NT2/D1 (cell line): ENCODE data around the gene AGPAT4.
"Not testable (repeated sequence)": the region's sequence is repeated elsewhere in the genome, so short reads cannot be mapped to it uniquely, and the experiment has no call there.

ENCODE experiments used
- DNase-seq: peaks from one replicate; pipeline ENCODE4 v3.0.0-alpha.2; 2011; ENCODE audit warnings: low read depth, low spot score
- H3K27me3 ChIP-seq: 2 replicates; pipeline ENCODE4 v1.6.0; 2011; ENCODE audit warnings: mild to moderate bottlenecking; ENCODE audit not compliant: insufficient read length, insufficient read depth
- H3K36me3 ChIP-seq: 2 replicates; pipeline ENCODE4 v1.6.1; 2011; ENCODE audit warnings: mild to moderate bottlenecking, low read length, mixed read lengths; ENCODE audit not compliant: insufficient read depth, insufficient read length
- H3K4me1 ChIP-seq: 2 replicates; pipeline ENCODE4 v1.5.1; 2011; ENCODE audit not compliant: insufficient read depth, insufficient read length
- H3K4me3 ChIP-seq: 2 replicates; pipeline ENCODE4 v1.5.1; 2011; ENCODE audit warnings: low read depth; ENCODE audit not compliant: insufficient read length
- H3K9ac ChIP-seq: 2 replicates; pipeline ENCODE4 v1.6.0; 2011; ENCODE audit warnings: low read depth; ENCODE audit not compliant: insufficient read length
- H3K9me3 ChIP-seq: 2 replicates; pipeline ENCODE4 v1.5.1; 2011; ENCODE audit warnings: mild to moderate bottlenecking, low read length; ENCODE audit not compliant: insufficient read depth
- SUZ12 ChIP-seq: IDR thresholded peaks from 2 replicates; pipeline ENCODE4 v1.6.1; 2011; ENCODE audit not compliant: insufficient read length, insufficient read depth; ENCODE audit errors: extremely low read depth
- YY1 ChIP-seq: IDR thresholded peaks from 2 replicates; pipeline ENCODE4 v1.6.1; 2011; ENCODE audit not compliant: insufficient read length, insufficient read depth
- ZNF274 ChIP-seq: IDR thresholded peaks from 2 replicates; pipeline ENCODE4 v1.6.1; 2011; ENCODE audit warnings: mild to moderate bottlenecking, low read depth, low read length

AGPAT4 gene

DNA sequence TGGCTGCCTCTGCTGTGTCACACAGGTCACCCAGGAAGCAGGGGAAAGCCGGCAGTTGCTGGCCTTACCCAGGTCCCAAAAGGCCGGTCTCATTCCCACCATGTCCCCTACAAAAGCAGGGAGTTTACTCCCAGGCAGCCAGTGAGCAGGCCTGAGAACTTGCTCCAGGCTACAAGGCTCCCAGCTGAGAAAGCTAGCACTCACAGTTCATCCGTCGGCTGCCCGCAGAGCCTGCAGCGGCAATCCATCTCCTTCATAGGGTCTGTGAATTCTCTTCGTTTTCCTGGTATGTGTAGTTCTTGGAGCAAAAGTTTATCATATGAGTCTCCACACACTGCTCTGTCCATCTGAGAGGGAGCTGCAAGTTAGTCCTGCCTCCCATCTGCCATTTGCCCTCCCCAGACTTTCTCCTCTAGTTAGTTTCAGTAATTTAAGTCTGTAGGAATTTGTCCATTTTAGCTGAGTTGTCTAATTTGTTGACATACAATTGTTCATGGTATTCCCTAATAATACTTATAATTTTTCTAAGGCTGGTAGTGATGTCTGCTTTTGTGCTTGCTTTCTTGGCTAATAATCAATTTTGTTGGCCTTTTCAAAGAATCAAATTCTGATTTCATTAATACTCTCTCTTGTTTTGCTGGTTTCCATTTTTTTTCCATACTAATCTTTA lies 146.7 kb downstream of the AGPAT4 start:
- Histone ChIP-seq H3K27me3 (no peaks in the 10 kb centered on the region), H3K4me1 (no peaks in the 10 kb centered on the region), H3K9ac (no peak overlapping the region), H3K36me3 (peaks cover 10% of the 10 kb centered on the region), H3K4me3 (no peak overlapping the region), H3K9me3 (peaks cover 27% of the 10 kb centered on the region)
- TF ChIP-seq SUZ12 = no peak
- DNase-seq = no peak

DNA sequence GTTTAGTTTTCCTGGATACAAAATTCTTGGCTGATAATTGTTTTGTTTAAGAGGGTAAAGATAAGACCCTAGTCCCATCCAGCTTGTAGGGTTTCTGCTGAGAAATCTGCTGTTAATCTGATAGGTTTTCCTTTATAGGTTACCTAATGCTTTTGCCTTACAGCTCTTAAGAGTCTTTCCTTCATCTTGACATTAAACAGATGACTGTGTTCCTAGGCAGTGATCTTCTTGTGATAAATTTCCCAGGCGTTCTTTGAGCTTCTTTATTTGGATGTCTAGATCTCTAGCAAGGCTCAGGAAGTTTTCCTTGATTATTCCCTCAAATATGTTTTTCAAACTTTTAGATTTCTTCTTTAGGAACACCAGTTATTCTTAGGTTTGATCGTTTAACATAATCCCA lies 148.3 kb downstream of the AGPAT4 start:
- H3K36me3 ChIP-seq = peaks cover 4% of the 10 kb centered on the region
- no peak overlapping the region for H3K4me3 ChIP-seq
- TF ChIP-seq ZNF274 = no peak
- no peak for TF ChIP-seq SUZ12
- no peak for TF ChIP-seq YY1
- peaks cover 27% of the 10 kb centered on the region for H3K9me3 ChIP-seq
- H3K9ac ChIP-seq = no peak overlapping the region
- DNase-seq = no peak
- H3K4me1 ChIP-seq = no peaks in the 10 kb centered on the region
- H3K27me3 ChIP-seq = no peaks in the 10 kb centered on the region

DNA sequence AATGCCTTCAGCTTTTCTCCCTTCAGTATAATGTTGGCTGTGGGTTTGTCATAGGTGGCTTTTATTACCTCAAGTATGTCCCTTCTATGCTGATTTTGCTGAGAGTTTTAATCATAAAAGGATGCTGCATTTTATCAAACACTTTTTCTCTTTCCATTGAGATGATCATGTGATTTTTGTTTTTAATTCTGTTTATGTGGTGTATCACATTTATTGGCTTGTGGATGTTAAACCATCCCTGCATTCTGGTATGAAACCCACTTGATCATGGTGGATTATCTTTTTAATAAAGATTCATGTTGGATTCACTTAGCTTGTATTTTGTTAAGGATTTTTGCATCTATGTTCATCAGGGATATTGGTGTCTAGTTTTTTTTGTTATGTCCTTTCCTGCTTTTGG lies 150.5 kb downstream of the AGPAT4 start:
- H3K4me1 ChIP-seq, H3K9ac ChIP-seq, H3K4me3 ChIP-seq, H3K36me3 ChIP-seq, DNase-seq, H3K27me3 ChIP-seq: not testable (repeated sequence)
- H3K9me3 ChIP-seq = peaks cover 27% of the 10 kb centered on the region

DNA sequence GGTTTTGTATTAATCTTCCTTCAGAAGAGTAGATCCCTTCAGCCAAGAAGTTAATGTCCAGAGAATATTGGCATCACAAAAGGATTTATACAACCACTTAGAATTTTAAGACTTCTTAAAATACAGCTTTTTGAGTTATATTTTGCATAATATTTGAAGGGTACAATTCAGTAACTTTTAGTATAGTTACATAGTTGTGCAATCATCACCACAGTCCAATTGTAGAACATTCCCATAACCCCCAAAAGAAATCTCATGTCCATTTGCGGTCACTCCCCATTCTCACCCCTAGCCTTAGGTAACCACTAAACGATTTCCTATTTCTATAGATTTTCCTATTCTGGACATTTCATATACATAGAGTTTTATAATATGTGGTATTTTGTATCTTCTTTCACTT lies 155.9 kb downstream of the AGPAT4 start:
- Histone ChIP-seq H3K36me3 (peaks cover 47% of the 10 kb centered on the region), H3K27me3 (no peaks in the 10 kb centered on the region), H3K4me3 (no peak overlapping the region), H3K9me3 (peaks cover 7% of the 10 kb centered on the region; the same call in 1 of the 2 replicates), H3K9ac (no peak overlapping the region), H3K4me1 (no peaks in the 10 kb centered on the region)
- DNase-seq = no peak
- TF ChIP-seq SUZ12 = no peak
- TF ChIP-seq ZNF274 = no peak
- TF ChIP-seq YY1 = no peak

DNA sequence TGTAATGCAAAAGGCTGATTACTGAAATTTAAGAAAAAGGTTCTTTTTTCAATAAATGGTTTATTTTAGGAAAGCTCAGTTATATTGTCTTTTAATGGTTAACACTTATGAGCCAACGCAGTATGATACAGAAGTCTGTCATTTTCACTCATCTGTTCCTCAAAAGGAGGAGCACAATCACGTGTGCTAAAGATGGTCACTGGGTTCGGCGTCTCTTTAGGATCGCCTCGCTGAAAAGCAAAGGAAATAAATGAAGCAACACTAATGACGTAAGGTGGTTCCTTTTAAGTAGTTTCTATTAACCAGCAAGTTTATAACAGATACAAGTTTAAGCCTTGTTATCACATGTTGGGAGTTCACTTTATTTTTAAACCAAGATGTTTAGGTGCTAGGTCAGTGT lies 156.6 kb downstream of the AGPAT4 start:
- no peaks in the 10 kb centered on the region for H3K4me1 ChIP-seq
- no peak overlapping the region for H3K4me3 ChIP-seq
- DNase-seq = no peak
- 0 out of 2 replicates have a peak, but pooled peaks cover under 1% of the 10 kb centered on the region for H3K9me3 ChIP-seq
- no peaks in the 10 kb centered on the region for H3K27me3 ChIP-seq
- peaks cover 53% of the 10 kb centered on the region for H3K36me3 ChIP-seq
- no peak overlapping the region for H3K9ac ChIP-seq
- TF ChIP-seq YY1 (no peak), ZNF274 (no peak), SUZ12 (no peak)

DNA sequence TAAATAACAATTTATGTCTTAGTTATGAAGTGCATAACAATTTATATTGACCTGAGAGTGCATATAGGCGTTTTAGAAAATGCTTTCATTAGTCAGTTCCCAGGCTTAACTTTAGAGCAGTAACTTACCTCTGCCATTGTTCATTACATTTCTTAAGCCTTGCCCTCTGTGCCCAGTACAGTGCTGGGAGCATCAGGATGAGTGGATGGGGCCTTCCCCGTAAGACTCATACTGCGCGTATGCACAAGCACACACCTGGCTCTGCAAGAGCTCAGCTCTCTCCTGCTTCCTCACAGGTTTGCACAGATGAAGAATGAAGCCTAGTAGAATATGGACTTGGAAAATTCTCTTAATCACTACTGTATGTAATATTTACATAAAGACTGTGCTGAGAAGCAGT lies 157.3 kb downstream of the AGPAT4 start:
- Histone ChIP-seq H3K9me3 (no peaks in the 10 kb centered on the region), H3K9ac (no peak overlapping the region), H3K27me3 (no peaks in the 10 kb centered on the region), H3K4me3 (no peak overlapping the region), H3K4me1 (no peaks in the 10 kb centered on the region), H3K36me3 (peaks cover 59% of the 10 kb centered on the region)
- no peak for TF ChIP-seq ZNF274
- TF ChIP-seq SUZ12 = no peak
- TF ChIP-seq YY1 = no peak
- no peak for DNase-seq

DNA sequence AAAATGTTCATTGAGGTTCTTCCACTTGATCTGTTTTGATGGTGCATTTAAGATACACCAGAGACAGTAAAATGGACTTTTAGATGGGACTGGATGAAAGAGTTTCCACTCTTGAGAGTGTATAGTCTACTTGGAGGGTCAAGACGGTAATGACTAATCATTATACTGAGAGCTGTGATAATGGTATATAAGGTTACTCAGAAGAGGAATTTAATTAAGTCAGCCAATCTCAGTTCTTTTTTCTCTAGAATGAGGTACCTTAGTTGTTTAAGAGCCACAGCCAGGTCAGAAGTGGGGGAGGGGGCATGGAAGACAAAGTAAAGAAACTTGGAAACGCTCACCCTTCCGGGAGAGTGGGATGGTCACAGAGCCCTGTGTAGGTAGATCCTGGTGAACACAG lies 158.4 kb downstream of the AGPAT4 start:
- H3K9me3 ChIP-seq = no peaks in the 10 kb centered on the region
- H3K9ac ChIP-seq = no peak overlapping the region
- H3K4me3 ChIP-seq = no peak overlapping the region
- TF ChIP-seq ZNF274 = no peak
- TF ChIP-seq YY1 = no peak
- no peaks in the 10 kb centered on the region for H3K27me3 ChIP-seq
- no peaks in the 10 kb centered on the region for H3K4me1 ChIP-seq
- peaks cover 70% of the 10 kb centered on the region for H3K36me3 ChIP-seq
- DNase-seq = no peak

DNA sequence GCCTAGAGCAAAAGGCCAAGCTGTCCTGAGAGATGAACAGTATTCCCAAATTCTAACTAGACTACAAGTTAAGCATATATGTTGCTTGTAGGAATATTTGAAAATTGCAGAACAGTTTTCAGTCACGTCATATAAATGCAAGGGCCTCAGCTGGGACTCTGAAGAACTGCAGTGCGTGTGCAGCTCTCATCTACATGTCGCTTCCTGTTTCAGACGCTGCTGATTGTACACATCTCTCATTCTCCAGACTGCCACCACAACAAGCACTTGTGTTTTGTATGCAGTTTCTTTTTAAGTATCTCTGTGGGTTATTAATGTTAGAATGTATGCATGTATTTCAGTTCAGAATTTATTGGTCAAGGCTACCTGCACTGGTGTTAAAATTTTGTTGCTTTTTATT lies 162.6 kb downstream of the AGPAT4 start:
- H3K27me3 ChIP-seq = no peaks in the 10 kb centered on the region
- DNase-seq = no peak
- H3K4me3 ChIP-seq = no peak overlapping the region
- no peak overlapping the region for H3K9ac ChIP-seq
- TF ChIP-seq YY1 = no peak
- TF ChIP-seq ZNF274 = no peak
- no peak for TF ChIP-seq SUZ12
- no peaks in the 10 kb centered on the region for H3K9me3 ChIP-seq
- no peaks in the 10 kb centered on the region for H3K4me1 ChIP-seq
- H3K36me3 ChIP-seq = peaks cover 96% of the 10 kb centered on the region
